ENCODE results near the gene GSE1.

The GSE1 gene

GRCh38 chr16:85678821-85679220 lies 65.7 kb downstream of the GSE1 start:
- no peak for TF ChIP-seq CTCF (IDR thresholded peaks at IDR 0.05)
- Histone ChIP-seq H3K9me3 (no peaks in the 10 kb centered on the region), H3K27ac (no peak overlapping the region), H3K4me3 (no peak overlapping the region), H3K36me3 (peaks cover 0 to 4% (median 0%) of the 10 kb centered on the region in 3 donors), H3K27me3 (no peaks in the 10 kb centered on the region), H3K4me1 (peaks cover 0 to 8% (median 7%) of the 10 kb centered on the region in 4 donors)
- intact Hi-C loops (cut with DNase I; ENCODE audit: low total_unique reads): no loop called here
- no peak for DNase-seq

- Histone ChIP-seq H3K4me1 (no peaks in the 10 kb centered on the region), H3K9me3 (no peaks in the 10 kb centered on the region), H3K27ac (no peak overlapping the region), H3K27me3 (no peaks in the 10 kb centered on the region), H3K36me3 (peaks cover 0 to 4% (median 0%) of the 10 kb centered on the region in 3 donors), H3K4me3 (no peak overlapping the region)
- DNase-seq: no peak
- TF ChIP-seq CTCF (IDR thresholded peaks at IDR 0.05): no peak
- intact Hi-C loops (cut with DNase I; ENCODE audit: low total_unique reads): no loop called here
These were observed 66.7 kb downstream of the GSE1 start for GRCh38 chr16:85679870-85680269.

GRCh38 chr16:85680352-85680944 lies 67.3 kb downstream of the GSE1 start:
- no peaks in the 10 kb centered on the region for H3K4me1 ChIP-seq
- H3K36me3 ChIP-seq: peaks cover 0 to 4% (median 0%) of the 10 kb centered on the region in 3 donors
- H3K9me3 ChIP-seq: no peaks in the 10 kb centered on the region
- H3K27ac ChIP-seq: no peak overlapping the region
- intact Hi-C loops (cut with DNase I; ENCODE audit: low total_unique reads): no loop called here
- no peak for DNase-seq
- H3K27me3 ChIP-seq: no peaks in the 10 kb centered on the region
- TF ChIP-seq CTCF (IDR thresholded peaks at IDR 0.05): no peak
- H3K4me3 ChIP-seq: no peak overlapping the region

- Histone ChIP-seq H3K27me3 (no peaks in the 10 kb centered on the region), H3K4me3 (no peak overlapping the region), H3K36me3 (peaks cover 0 to 4% (median 0%) of the 10 kb centered on the region in 3 donors), H3K9me3 (no peaks in the 10 kb centered on the region), H3K4me1 (no peaks in the 10 kb centered on the region), H3K27ac (no peak overlapping the region)
- intact Hi-C loops (cut with DNase I; ENCODE audit: low total_unique reads): no loop called here
- no peak for TF ChIP-seq CTCF (IDR thresholded peaks at IDR 0.05)
- DNase-seq: no peak
These were observed 68.1 kb downstream of the GSE1 start for GRCh38 chr16:85681255-85681654.

GRCh38 chr16:85682516-85682915 lies 69.4 kb downstream of the GSE1 start:
- H3K9me3 ChIP-seq: no peaks in the 10 kb centered on the region
- H3K27ac ChIP-seq: no peak overlapping the region
- H3K4me3 ChIP-seq: no peak overlapping the region
- peaks cover 0 to 4% (median 0%) of the 10 kb centered on the region in 3 donors for H3K36me3 ChIP-seq
- intact Hi-C loops (cut with DNase I; ENCODE audit: low total_unique reads): no loop called here
- no peak for TF ChIP-seq CTCF (IDR thresholded peaks at IDR 0.05)
- no peaks in the 10 kb centered on the region for H3K4me1 ChIP-seq
- peaks cover 0 to 7% of the 10 kb centered on the region in 2 donors for H3K27me3 ChIP-seq
- no peak for DNase-seq

- DNase-seq: no peak
- peaks cover 0 to 4% (median 0%) of the 10 kb centered on the region in 3 donors for H3K36me3 ChIP-seq
- H3K9me3 ChIP-seq: no peaks in the 10 kb centered on the region
- no peak overlapping the region for H3K4me3 ChIP-seq
- peaks cover 0 to 7% (median 5%) of the 10 kb centered on the region in 4 donors for H3K4me1 ChIP-seq
- intact Hi-C loops (cut with DNase I; ENCODE audit: low total_unique reads): no loop called here
- TF ChIP-seq CTCF (IDR thresholded peaks at IDR 0.05): no peak
- H3K27ac ChIP-seq: no peak overlapping the region
- peaks cover 0 to 11% of the 10 kb centered on the region in 2 donors for H3K27me3 ChIP-seq
These were observed 70.2 kb downstream of the GSE1 start for GRCh38 chr16:85683363-85683762.
